T-helper 22 cell (primary cell): ENCODE measurements around the gene ANKRD44.

ENCODE experiments used
- DNase-seq: peaks from one replicate; pipeline ENCODE4 v3.0.0-alpha.2; 2020; ENCODE audit warnings: low read depth

Gene ANKRD44

GRCh38 chr2:196955036-196955435, 355.5 kb downstream of the ANKRD44 start:
- DNase-seq: no peak

GRCh38 chr2:196954001-196954400, 356.6 kb downstream of the ANKRD44 start:
- no peak for DNase-seq

- no peak for DNase-seq
Observed at GRCh38 chr2:196952936-196953335, 357.6 kb downstream of the ANKRD44 start.

GRCh38 chr2:196951973-196952372, 358.6 kb downstream of the ANKRD44 start:
- no peak for DNase-seq

GRCh38 chr2:196949116-196949515, 361.5 kb downstream of the ANKRD44 start:
- no peak for DNase-seq

- DNase-seq: no peak
Observed at GRCh38 chr2:196944570-196944969, 366.0 kb downstream of the ANKRD44 start.

GRCh38 chr2:196941398-196942078, 369.0 kb downstream of the ANKRD44 start:
- DNase-seq: no peak

GRCh38 chr2:196939371-196939770, 371.2 kb downstream of the ANKRD44 start:
- no peak for DNase-seq
